Activated naive CD4-positive, alpha-beta T cell treated with anti-CD3 and anti-CD28 coated beads, Interleukin-2, amount 50 U/mL, for 72 hours (primary cell): ENCODE data around the gene SYPL1. TPM values are rescaled to one million over a fixed set of nuclear protein-coding genes. Genes with fewer than 3 reads are reported as not detected.

Experiments used
- total RNA-seq, 2 donors: library from RNA; stranded (reverse); gene quantifications; one replicate each; pipeline ENCODE4 v1.2.3, GENCODE V29; 2022

The SYPL1 gene
- total RNA-seq, 2 donors from 2014 or later: 22.9 to 30.8 TPM

Other genes with a start within 250 kb of the SYPL1 start
- 10 to 100 TPM in 1 of 2 donors, 1 to 10 TPM in 1; 7.3 to 10.8 TPM for gene ATXN7L1, start 235.7 kb downstream of the SYPL1 start, total RNA-seq
- gene CDHR3, start 149.0 kb downstream of the SYPL1 start, total RNA-seq: under 1 TPM; 0.45 to 0.71 TPM
- gene NAMPT, start 172.7 kb upstream of the SYPL1 start, total RNA-seq: 100 to 1,000 TPM; 334 to 524 TPM